Caco-2 (cell line): ENCODE measurements around the gene HBZ. TPM values are rescaled to one million over a fixed set of nuclear protein-coding genes. Genes with fewer than 3 reads are reported as not detected.

ENCODE experiments used
- BruUV-seq: library from RNA; stranded (reverse); fragments of 400-500 nt; replicated peaks from 2 replicates; lab custom pipeline; 2021; lab: Mats Ljungman, UMichigan
- CTCF ChIA-PET: fragments of 300-600 bp; sonication (Branson Sonifier 250); formaldehyde crosslinking; loops from one replicate; lab custom pipeline; 2022; ENCODE audit warnings: antibody characterized with exemption; lab: Charles Lee
- POLR2A ChIA-PET: fragments of 300-600 bp; sonication (Branson Sonifier 250); formaldehyde crosslinking; loops from one replicate; lab custom pipeline; 2022; ENCODE audit warnings: antibody characterized with exemption; lab: Charles Lee
- DNase-seq, 2 experiments: peaks; one replicate each; pipeline versions ENCODE4 v3.0.0 to v3.0.0-alpha.2; 2020 to 2022
- H3K27me3 ChIP-seq: replicated peaks from 2 replicates; pipeline ENCODE4 v1.6.0; 2011; ENCODE audit warnings: low read length; ENCODE audit not compliant: control insufficient read depth, insufficient read depth
- H3K36me3 ChIP-seq: 2 replicates; pipeline ENCODE4 v1.5.1; 2011; ENCODE audit warnings: low read length; ENCODE audit not compliant: control insufficient read depth, insufficient read depth
- H3K4me1 ChIP-seq: fragments of 250-450 bp; sonication (Bioruptor Pico); 2 replicates; pipeline ENCODE4 v1.5.1; 2020; ENCODE audit warnings: mild to moderate bottlenecking
- H3K4me3 ChIP-seq: 2 replicates; pipeline ENCODE4 v1.5.1; 2011; ENCODE audit warnings: low read depth, mild to moderate bottlenecking, control low read depth, low read length
- H3K9me3 ChIP-seq: fragments of 250-450 bp; sonication (Bioruptor Pico); 2 replicates; pipeline ENCODE4 v1.5.1; 2020; ENCODE audit warnings: mild to moderate bottlenecking, moderate library complexity
- H3K27ac Mint-ChIP-seq: one replicate; pipeline ENCODE4 v1.8.0; 2022; ENCODE audit warnings: mixed read lengths; ENCODE audit not compliant: unreplicated experiment
- H3K27me3 Mint-ChIP-seq: one replicate; pipeline ENCODE4 v1.8.0; 2022; ENCODE audit warnings: mixed read lengths; ENCODE audit not compliant: insufficient read depth, unreplicated experiment
- H3K36me3 Mint-ChIP-seq: one replicate; pipeline ENCODE4 v1.8.0; 2022; ENCODE audit warnings: mild to moderate bottlenecking, mixed read lengths; ENCODE audit not compliant: insufficient read depth, unreplicated experiment
- H3K4me1 Mint-ChIP-seq: one replicate; pipeline ENCODE4 v1.8.0; 2022; ENCODE audit warnings: low read depth, mixed read lengths; ENCODE audit not compliant: unreplicated experiment
- H3K4me3 Mint-ChIP-seq: one replicate; pipeline ENCODE4 v1.8.0; 2022; ENCODE audit warnings: mild to moderate bottlenecking, moderate library complexity, mixed read lengths; ENCODE audit not compliant: unreplicated experiment
- H3K9me3 Mint-ChIP-seq: one replicate; pipeline ENCODE4 v1.8.0; 2022; ENCODE audit warnings: mixed read lengths; ENCODE audit not compliant: unreplicated experiment
- CTCF ChIP-seq, 2 experiments: fragments of 200-600 bp in 1 of 2; IDR thresholded peaks; 1 replicate in 1 of 2; 2 replicates in 1 of 2; pipeline versions ENCODE4 v1.5.1 to v1.8.0; 2011 to 2022; ENCODE audit warnings: antibody characterized with exemption in 1 of 2, control low read depth in 1 of 2, inconsistent platforms in 1 of 2, low read depth in 1 of 2, low read length in 1 of 2, mild to moderate bottlenecking in 1 of 2, moderate library complexity in 1 of 2; ENCODE audit not compliant: insufficient read depth in 1 of 2, severe bottlenecking in 1 of 2, unreplicated experiment in 1 of 2
- intact Hi-C: fragments of 100-400 bp; cut with micrococcal nuclease; formaldehyde crosslinking; loops from one replicate; pipeline ENCODE4 v1.10.0; 2022; ENCODE audit not compliant: unreplicated experiment
- total RNA-seq: library from RNA; stranded (reverse); gene quantifications from 2 replicates; pipeline ENCODE4 v1.2.3, GENCODE V29; 2022

HBZ gene
- total RNA-seq, 1 experiment from 2014 or later: not detected

GRCh38 chr16:180681-181564, 28.5 kb downstream of the HBZ start:
- H3K4me1 ChIP-seq: peaks cover 5% of the 10 kb centered on the region
- peaks cover 40% of the 10 kb centered on the region for H3K36me3 Mint-ChIP-seq
- peak; percentile 86 to 92 for DNase-seq
- H3K9me3 ChIP-seq: no peaks in the 10 kb centered on the region
- H3K9me3 Mint-ChIP-seq: no peaks in the 10 kb centered on the region
- H3K27ac Mint-ChIP-seq: no peak overlapping the region
- H3K4me3 ChIP-seq: peak overlapping the region; percentile 83
- no TSS peak for BruUV-seq
- H3K27me3 ChIP-seq: no peaks in the 10 kb centered on the region
- POLR2A ChIA-PET: interaction anchor here (0.6 kb wide), 2 partner anchors 171 to 202 kb away, joined by 3 to 6 read pairs; no protein-coding TSS in a partner anchor
- H3K27me3 Mint-ChIP-seq: no peaks in the 10 kb centered on the region
- TF ChIP-seq CTCF (IDR thresholded peaks at IDR 0.05; ENCODE audit: insufficient read depth in 1 of 2, low read depth in 1 of 2, low read length in 1 of 2, severe bottlenecking in 1 of 2, unreplicated experiment in 1 of 2): peak in 1 of 2 experiments; percentile 16
- no peaks in the 10 kb centered on the region for H3K4me1 Mint-ChIP-seq
- CTCF ChIA-PET: interaction anchor here (0.5 to 1.4 kb wide), 8 partner anchors 8 to 220 kb away, joined by 3 to 7 read pairs (median 4); partner anchors contain the start of gene RHBDF1
- H3K36me3 ChIP-seq: no peaks in the 10 kb centered on the region
- intact Hi-C loops: loop anchor here (2.0 kb wide), 2 partner anchors 64 to 74 kb away; no protein-coding TSS in a partner anchor
- H3K4me3 Mint-ChIP-seq: peak overlapping the region; percentile 64

GRCh38 chr16:181565-182021, 29.1 kb downstream of the HBZ start:
- H3K27me3 Mint-ChIP-seq: no peaks in the 10 kb centered on the region
- DNase-seq: no peak
- intact Hi-C loops: loop anchor here (2.0 kb wide), 2 partner anchors 65 to 75 kb away; no protein-coding TSS in a partner anchor
- H3K9me3 Mint-ChIP-seq: no peaks in the 10 kb centered on the region
- H3K36me3 Mint-ChIP-seq: peaks cover 42% of the 10 kb centered on the region
- H3K4me3 Mint-ChIP-seq: peak overlapping the region; percentile 64
- no peaks in the 10 kb centered on the region for H3K36me3 ChIP-seq
- no peak overlapping the region for H3K4me3 ChIP-seq
- ChIA-PET CTCF (interaction anchor here (0.5 to 1.4 kb wide), 2 partner anchors 75 to 108 kb away, joined by 4 to 7 read pairs; no protein-coding TSS in a partner anchor), POLR2A (interaction anchor here (0.6 kb wide), 1 partner anchor 171 kb away, joined by 5 read pairs; no protein-coding TSS in a partner anchor)
- BruUV-seq: no TSS peak
- H3K27me3 ChIP-seq: no peaks in the 10 kb centered on the region
- no peaks in the 10 kb centered on the region for H3K4me1 Mint-ChIP-seq
- no peaks in the 10 kb centered on the region for H3K9me3 ChIP-seq
- TF ChIP-seq CTCF (IDR thresholded peaks at IDR 0.05; ENCODE audit: insufficient read depth in 1 of 2, low read depth in 1 of 2, low read length in 1 of 2, severe bottlenecking in 1 of 2, unreplicated experiment in 1 of 2): peak; percentile 91 to 92
- H3K4me1 ChIP-seq: peaks cover 5% of the 10 kb centered on the region
- no peak overlapping the region for H3K27ac Mint-ChIP-seq

GRCh38 chr16:183005-183404, 30.6 kb downstream of the HBZ start:
- Histone ChIP-seq H3K4me3 (no peak overlapping the region), H3K9me3 (no peaks in the 10 kb centered on the region), H3K4me1 (peaks cover 5% of the 10 kb centered on the region), H3K27me3 (no peaks in the 10 kb centered on the region), H3K36me3 (peaks cover 5% of the 10 kb centered on the region; the same call in 1 of the 2 replicates)
- Mint-ChIP-seq H3K4me1 (no peaks in the 10 kb centered on the region), H3K36me3 (peaks cover 52% of the 10 kb centered on the region), H3K27me3 (no peaks in the 10 kb centered on the region), H3K27ac (no peak overlapping the region), H3K9me3 (no peaks in the 10 kb centered on the region), H3K4me3 (no peak overlapping the region)
- ChIA-PET CTCF (interaction anchor here (0.6 kb wide), 1 partner anchor 106 kb away, joined by 3 read pairs; no protein-coding TSS in a partner anchor), POLR2A (no interaction called here)
- intact Hi-C loops: no loop called here
- no peak for TF ChIP-seq CTCF (IDR thresholded peaks at IDR 0.05; ENCODE audit: insufficient read depth in 1 of 2, low read depth in 1 of 2, low read length in 1 of 2, severe bottlenecking in 1 of 2, unreplicated experiment in 1 of 2)
- no peak for DNase-seq
- BruUV-seq: no TSS peak
